T follicular helper cell (primary cell): Measurements from ENCODE around the gene LILRA5.
"Not testable (repeated sequence)": the region's sequence is repeated elsewhere in the genome, so short reads cannot be mapped to it uniquely, and the experiment has no call there.

Source experiments
- DNase-seq: peaks from one replicate; pipeline ENCODE4 v3.0.0-alpha.2; 2020; ENCODE audit warnings: low read depth

The LILRA5 gene

DNA sequence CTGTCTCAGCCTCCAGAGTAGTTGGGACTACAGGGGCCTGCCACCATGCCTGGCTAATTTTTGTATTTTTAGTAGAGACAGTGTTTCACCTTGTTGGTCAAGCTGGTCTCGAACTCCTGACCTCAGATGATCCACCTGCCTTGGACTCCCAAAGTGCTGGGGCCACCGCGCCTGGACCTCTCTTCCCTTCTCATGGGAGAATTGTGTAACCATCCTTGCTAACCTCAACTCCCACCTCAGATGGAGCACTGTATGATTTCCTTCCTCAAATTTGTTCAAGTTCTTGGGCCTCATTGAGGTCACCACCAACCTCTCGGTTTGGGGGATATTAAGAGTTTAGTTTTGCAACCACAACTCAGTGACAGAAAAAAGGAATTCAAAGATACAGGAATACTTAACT is 10.7 kb downstream of the LILRA5 start:
- no peak for DNase-seq

DNA sequence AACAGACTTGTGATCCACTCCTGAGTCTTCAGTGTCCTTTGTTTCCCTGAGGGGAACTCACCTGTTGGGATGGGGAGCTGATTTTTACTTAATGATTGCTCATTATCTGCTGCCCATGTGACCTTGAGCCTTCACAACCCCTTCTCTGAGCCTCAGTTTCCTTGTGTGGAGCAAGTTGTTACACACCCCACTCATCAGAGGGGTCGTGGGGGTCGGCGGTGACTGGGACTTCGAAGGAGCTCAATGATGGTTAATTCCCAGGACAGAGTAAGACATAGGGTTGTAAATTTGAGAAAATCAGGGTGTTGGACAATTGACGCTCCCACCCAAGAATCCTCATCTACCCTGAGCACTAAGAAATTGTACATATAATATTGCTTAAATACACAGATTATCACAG is 13.5 kb downstream of the LILRA5 start:
- no peak for DNase-seq

GRCh38 chr19:54299126-54299498 is 13.9 kb downstream of the LILRA5 start:
- DNase-seq = no peak

- no peak for DNase-seq
These were observed 14.4 kb downstream of the LILRA5 start for GRCh38 chr19:54298357-54299125.

GRCh38 chr19:54297759-54298305 is 15.1 kb downstream of the LILRA5 start:
- DNase-seq = no peak

DNA sequence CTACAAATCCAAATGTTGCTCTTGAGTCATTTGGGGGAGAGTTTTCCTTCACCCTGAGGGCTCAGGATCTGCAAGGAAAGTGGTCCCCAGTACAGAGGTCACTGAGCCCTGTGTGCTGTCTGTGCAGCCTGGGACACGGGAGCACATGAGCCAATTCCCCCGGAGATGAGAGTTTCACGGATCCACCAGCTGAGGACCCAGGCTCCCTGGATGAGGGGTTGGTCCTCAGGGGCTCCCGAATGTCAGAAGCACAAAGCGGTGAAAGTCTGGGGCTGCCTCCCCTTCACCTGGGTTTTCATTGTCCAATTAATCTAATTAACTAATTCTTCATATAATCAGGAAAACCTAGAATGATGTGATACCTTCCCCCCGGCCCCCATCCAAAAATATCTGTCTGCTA is 18.4 kb downstream of the LILRA5 start:
- no peak for DNase-seq

DNA sequence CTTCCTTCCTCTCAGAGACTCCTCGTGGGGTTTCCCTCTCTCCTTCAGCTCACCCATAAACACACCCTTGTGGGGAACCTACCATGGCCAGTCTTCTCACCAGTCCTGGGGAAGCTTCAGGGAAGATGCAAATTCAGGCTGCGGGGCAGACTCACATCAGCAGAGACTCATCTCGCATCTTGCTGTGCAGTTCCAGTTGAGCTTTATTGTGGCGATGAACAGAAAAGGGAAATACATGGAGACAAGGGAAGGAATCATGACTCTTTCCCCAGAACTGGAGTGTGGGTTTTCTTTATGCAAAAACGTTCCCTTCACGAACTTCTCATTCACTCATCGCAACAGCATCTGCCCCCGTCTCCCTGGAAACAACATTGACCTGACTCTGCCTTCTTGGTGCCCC is 23.8 kb downstream of the LILRA5 start:
- DNase-seq = not testable (repeated sequence)

DNA sequence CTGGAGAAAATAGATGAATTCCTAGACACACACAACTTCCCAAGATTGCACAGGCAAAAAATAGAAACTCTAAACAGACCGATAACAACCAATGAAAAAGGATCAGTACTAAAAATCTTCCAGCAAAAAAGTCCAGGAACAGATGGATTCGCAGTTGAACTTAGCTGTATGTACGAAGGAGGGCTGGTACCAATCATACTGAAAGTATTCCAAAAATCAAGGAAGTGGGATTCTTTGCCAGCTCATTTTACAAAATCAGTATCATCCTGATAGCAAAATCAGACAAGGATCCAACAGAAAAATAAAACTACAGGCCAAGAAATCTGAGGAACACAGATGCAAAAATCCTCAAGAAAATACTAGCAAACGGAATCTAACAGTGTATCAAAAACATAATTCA is 25.5 kb downstream of the LILRA5 start:
- no peak for DNase-seq

GRCh38 chr19:54286283-54286682 is 26.7 kb downstream of the LILRA5 start:
- DNase-seq = not testable (repeated sequence)

- not testable (repeated sequence) for DNase-seq
These were observed 27.4 kb downstream of the LILRA5 start for GRCh38 chr19:54285427-54286056.

DNA sequence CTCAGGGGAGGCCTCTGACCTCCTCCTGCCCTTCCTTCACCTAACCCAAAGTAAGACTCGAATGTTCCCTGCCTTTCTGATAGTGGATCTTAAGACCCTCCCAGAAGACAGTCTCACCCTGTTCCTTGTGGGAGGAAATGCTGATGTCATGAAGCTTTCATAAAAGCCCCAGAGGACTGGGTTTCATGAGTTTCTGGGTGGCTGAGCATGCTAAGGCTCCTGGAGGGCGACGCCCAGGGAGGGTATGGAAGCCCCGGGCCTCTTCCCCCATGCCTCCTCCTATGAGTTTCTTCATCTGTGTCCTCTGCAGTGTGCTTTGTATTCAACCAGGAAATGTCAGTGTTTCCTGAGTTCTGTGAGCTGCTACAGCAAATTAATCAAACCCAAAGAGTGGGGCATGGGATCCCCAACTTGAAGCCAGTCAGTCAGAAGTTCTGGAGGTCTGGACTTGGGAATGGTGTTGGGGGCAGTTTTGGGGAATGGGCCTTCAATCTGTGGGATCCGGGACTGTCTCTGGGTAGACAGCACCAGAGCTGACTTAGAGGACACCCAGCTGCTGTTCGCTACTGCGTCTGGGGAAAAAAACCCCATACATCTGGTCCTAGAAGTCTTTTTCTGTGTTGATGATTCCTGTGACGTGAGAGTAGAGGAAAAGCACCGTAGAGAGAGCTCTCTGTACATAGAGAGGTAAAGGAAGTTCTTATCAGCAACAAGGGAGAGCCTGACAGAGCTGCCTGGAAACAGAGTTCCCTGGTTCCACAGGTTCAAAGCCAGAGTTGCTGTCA is 30.1 kb downstream of the LILRA5 start:
- no peak for DNase-seq

GRCh38 chr19:54281729-54282075 is 31.3 kb downstream of the LILRA5 start:
- DNase-seq = not testable (repeated sequence)

GRCh38 chr19:54281007-54281728 is 31.8 kb downstream of the LILRA5 start, which contains the start of gene LILRB2:
TSS of gene LILRB2 (minus strand) at chr19:54281110. CDS start at chr19:54280496, 614 bp downstream.
- no peak for DNase-seq

- DNase-seq = not testable (repeated sequence)
These were observed 32.5 kb downstream of the LILRA5 start for GRCh38 chr19:54280441-54280840.

- DNase-seq = not testable (repeated sequence)
These were observed 32.9 kb downstream of the LILRA5 start for GRCh38 chr19:54280025-54280424.

DNA sequence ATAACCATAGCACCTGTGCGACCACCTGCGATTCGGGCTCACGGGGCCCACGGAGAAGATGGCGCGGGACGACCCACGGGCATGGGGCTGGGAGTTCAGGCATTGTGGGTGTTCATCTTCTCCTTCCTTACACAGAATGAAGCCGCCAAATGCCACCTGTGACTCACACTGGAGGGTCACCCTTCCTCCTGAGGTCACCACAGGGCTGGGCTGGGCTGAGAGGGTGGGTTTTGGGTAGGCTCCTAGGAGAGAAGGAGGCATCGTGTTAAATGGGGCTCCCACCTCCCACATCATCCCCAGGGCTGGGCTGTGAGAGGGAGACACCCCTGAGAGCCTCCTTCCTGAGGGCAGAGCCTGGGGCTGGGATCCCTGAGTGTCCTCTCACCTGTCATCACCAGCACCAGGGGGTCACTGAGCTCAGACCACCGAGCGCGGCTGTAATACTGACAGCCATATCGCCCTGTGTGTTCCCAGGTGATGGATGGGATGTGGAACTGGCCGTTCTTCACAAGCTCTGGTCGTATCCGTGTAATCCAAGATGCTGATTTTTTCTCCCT is 33.5 kb downstream of the LILRA5 start:
- no peak for DNase-seq

DNA sequence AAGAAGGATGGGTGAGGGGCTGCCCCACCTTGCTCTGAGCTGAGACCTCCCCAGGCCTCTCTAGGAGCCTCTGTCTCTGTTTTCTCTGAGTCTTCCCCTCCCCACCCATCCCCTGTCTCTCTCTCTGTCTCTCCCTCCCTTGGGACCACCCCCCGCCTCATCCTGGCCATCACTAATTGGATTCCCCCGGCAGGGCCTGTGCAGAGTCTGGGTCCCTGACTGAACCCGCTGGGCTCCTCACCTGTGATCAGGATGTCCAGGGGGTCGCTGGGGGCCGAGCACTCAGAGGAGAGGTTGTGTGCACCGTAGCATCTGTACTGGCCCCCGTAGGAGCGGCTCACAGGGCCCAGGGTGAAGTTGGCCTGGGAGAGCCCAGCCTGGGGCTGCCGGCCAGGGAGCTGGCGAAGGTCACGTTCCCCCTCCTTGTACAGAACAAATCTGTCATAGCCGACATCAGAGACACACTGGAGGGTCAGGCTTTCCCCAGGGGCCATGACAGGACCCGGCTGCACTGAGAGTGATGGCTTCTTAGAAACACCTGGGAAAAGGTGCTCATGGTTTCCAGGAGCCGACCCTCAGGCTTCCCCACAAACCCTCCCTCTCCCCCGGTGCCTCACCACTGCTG is 34.3 kb downstream of the LILRA5 start:
- not testable (repeated sequence) for DNase-seq

DNA sequence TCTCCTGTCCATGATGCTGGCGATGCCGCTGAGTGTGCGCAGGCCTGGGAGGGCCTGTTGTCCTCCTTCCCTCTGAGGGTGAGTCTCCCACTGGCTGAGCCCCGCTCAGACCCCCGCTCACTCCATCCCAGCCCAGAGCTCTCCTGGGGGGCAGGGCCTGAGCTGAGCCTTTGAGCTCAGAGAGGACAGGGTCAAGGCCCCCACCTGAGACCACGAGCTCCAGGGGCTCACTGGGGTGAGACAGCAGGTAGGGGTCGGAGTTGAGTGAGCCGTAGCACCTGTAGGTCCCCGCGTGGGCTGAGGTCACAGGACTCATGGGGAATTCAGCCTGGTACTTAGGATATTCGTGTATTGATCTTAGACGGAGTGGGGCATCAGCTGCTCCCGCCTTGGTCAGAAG is 34.9 kb downstream of the LILRA5 start:
- not testable (repeated sequence) for DNase-seq

- not testable (repeated sequence) for DNase-seq
These were observed 35.8 kb downstream of the LILRA5 start for GRCh38 chr19:54277111-54277615.

DNA sequence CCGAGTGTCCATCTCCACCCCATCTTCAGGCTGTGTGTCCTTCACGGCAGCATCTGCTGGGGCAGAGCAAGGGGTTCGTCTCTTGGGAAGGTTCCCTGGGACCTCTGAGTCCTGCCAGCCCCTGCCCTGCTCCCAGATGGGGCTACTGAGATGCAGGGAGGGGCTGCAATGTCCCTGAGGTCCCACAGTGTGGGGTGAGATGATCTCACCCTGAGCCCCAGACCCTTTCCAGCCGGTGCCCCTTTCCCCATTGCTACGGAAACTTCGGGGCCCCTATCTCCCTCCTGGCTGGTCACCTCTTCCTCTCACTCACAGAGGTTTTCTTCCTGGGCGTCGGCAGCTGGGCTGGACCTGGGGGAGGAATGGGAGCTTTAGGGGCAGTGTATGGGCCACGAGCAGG is 37.0 kb downstream of the LILRA5 start:
- no peak for DNase-seq

- DNase-seq = not testable (repeated sequence)
These were observed 38.5 kb downstream of the LILRA5 start for GRCh38 chr19:54274516-54274915.
